HCT116 (cell line): ENCODE results near the gene SYNGAP1. TPM values are rescaled to one million over a fixed set of nuclear protein-coding genes. Genes with fewer than 3 reads are reported as not detected.

ENCODE experiments used
- ATAC-seq: fragments of 200-7000 bp; cut with Tn5 transposase; 2 replicates; pipeline ENCODE4 v1.9.1; 2020; ENCODE audit warnings: mild to moderate bottlenecking, moderate library complexity
- BruUV-seq: library from RNA; stranded (reverse); fragments of 400-500 nt; replicated peaks from 2 replicates; lab custom pipeline; 2021; lab: Mats Ljungman, UMichigan
- CTCF ChIA-PET: fragments of 300-600 bp; sonication (Branson Sonifier 250); formaldehyde crosslinking; loops from one replicate; lab custom pipeline; 2021; ENCODE audit warnings: antibody characterized with exemption; lab: Charles Lee
- POLR2A ChIA-PET: fragments of 300-600, 350-600 bp; sonication (Branson Sonifier 250); formaldehyde crosslinking; loops from one replicate; lab custom pipeline; 2021; ENCODE audit warnings: antibody characterized with exemption; lab: Charles Lee
- RAD21 ChIA-PET, 2 experiments: fragments of 300-600 bp; sonication (Branson Sonifier 250); formaldehyde crosslinking; loops; one replicate each; lab custom pipeline; 2023; ENCODE audit warnings: low total read pairs in 2 of 2; ENCODE audit not compliant: uncharacterized antibody in 2 of 2, unreplicated experiment in 2 of 2, low non-redundant PET in 1 of 2; lab: Charles Lee
- DNase-seq: peaks from one replicate; pipeline ENCODE4 v3.0.0-alpha.2; 2010; ENCODE audit warnings: low read depth, low spot score
- H2AFZ ChIP-seq: fragments of 200-600 bp; shearing (Covaris generic), sonication (generic); 2 replicates; pipeline ENCODE4 v1.6.1; 2017; ENCODE audit warnings: low read depth, mixed run types, mixed read lengths, antibody characterized with exemption, low read length; ENCODE audit not compliant: poor library complexity, severe bottlenecking
- H3K27ac ChIP-seq: 2 replicates; pipeline ENCODE4 v1.5.1; 2012; ENCODE audit warnings: low read depth, low read length
- H3K27me3 ChIP-seq: fragments of 200-600 bp; sonication (generic); 2 replicates; pipeline ENCODE4 v1.6.1; 2016; ENCODE audit warnings: mixed run types, low read length, mixed read lengths; ENCODE audit not compliant: insufficient read depth
- H3K36me3 ChIP-seq, 2 experiments: fragments of 200-500 bp in 1 of 2; fragments of 200-600 bp in 1 of 2; sonication (Bioruptor generic) in 1 of 2; sonication (generic) in 1 of 2; 2 replicates each; pipeline versions ENCODE4 v1.5.1 to v1.6.1; 2014 to 2016; ENCODE audit warnings: low read length in 2 of 2, inconsistent platforms in 1 of 2, mixed read lengths in 1 of 2, mixed run types in 1 of 2; ENCODE audit not compliant: insufficient read depth in 2 of 2, control insufficient read depth in 1 of 2
- H3K4me1 ChIP-seq, 2 experiments: fragments of 200-600 bp in 1 of 2; sonication (generic) in 1 of 2; 2 replicates each; pipeline versions ENCODE4 v1.5.1 to v1.6.1; 2012 to 2017; ENCODE audit warnings: low read length in 2 of 2, inconsistent platforms in 1 of 2, mild to moderate bottlenecking in 1 of 2, mixed read lengths in 1 of 2, mixed run types in 1 of 2, moderate library complexity in 1 of 2; ENCODE audit not compliant: insufficient read depth in 2 of 2, control insufficient read depth in 1 of 2
- H3K4me2 ChIP-seq: fragments of 200-600 bp; sonication (generic); 2 replicates; pipeline ENCODE4 v1.6.1; 2017; ENCODE audit warnings: mixed run types, low read length, mixed read lengths
- H3K4me3 ChIP-seq, 2 experiments: fragments of 200-600 bp in 1 of 2; sonication (generic) in 1 of 2; replicated peaks in 1 of 2; 2 replicates each; pipeline ENCODE4 v1.5.1; 2011 to 2016; ENCODE audit warnings: low read length in 2 of 2, control low read depth in 1 of 2, low read depth in 1 of 2, mild to moderate bottlenecking in 1 of 2, mixed read lengths in 1 of 2, mixed run types in 1 of 2
- H3K79me2 ChIP-seq: fragments of 200-600 bp; sonication (generic); 2 replicates; pipeline ENCODE4 v1.6.1; 2017; ENCODE audit warnings: mild to moderate bottlenecking, mixed run types, low read length, moderate library complexity, mixed read lengths; ENCODE audit not compliant: insufficient read depth
- H3K9ac ChIP-seq: fragments of 200-600 bp; sonication (generic); 2 replicates; pipeline ENCODE4 v1.6.1; 2016; ENCODE audit warnings: low read length, mixed read lengths
- H3K9me2 ChIP-seq: fragments of 200-600 bp; sonication (generic), shearing (Covaris generic); 2 replicates; pipeline ENCODE4 v1.6.1; 2017; ENCODE audit warnings: mixed run types, mild to moderate bottlenecking, moderate library complexity; ENCODE audit not compliant: insufficient read depth
- H3K9me3 ChIP-seq, 2 experiments: fragments of 200-500 bp in 1 of 2; fragments of 200-600 bp in 1 of 2; sonication (Bioruptor generic) in 1 of 2; sonication (generic) in 1 of 2; 2 replicates each; pipeline ENCODE4 v1.6.1; 2014 to 2017; ENCODE audit warnings: low read length in 2 of 2, mixed read lengths in 2 of 2, inconsistent platforms in 1 of 2, low read depth in 1 of 2, mild to moderate bottlenecking in 1 of 2, mixed run types in 1 of 2, moderate library complexity in 1 of 2; ENCODE audit not compliant: control insufficient read depth in 1 of 2, insufficient read depth in 1 of 2
- H4K20me1 ChIP-seq: fragments of 200-600 bp; sonication (generic), shearing (Covaris generic); 2 replicates; pipeline ENCODE4 v1.6.1; 2017; ENCODE audit warnings: mixed run types, mild to moderate bottlenecking, moderate library complexity; ENCODE audit not compliant: insufficient read depth
- CEBPB ChIP-seq: IDR thresholded peaks from 2 replicates; pipeline ENCODE4 v1.6.1; 2012; ENCODE audit warnings: low read depth
- JUND ChIP-seq: IDR thresholded peaks from 2 replicates; pipeline ENCODE4 v1.6.1; 2012
- SP1 ChIP-seq: IDR thresholded peaks from 2 replicates; pipeline ENCODE4 v1.6.1; 2012; ENCODE audit warnings: low read depth
- YY1 ChIP-seq: IDR thresholded peaks from 2 replicates; pipeline ENCODE4 v1.6.1; 2011; ENCODE audit warnings: low read length, low read depth, moderate library complexity, mild to moderate bottlenecking; ENCODE audit not compliant: insufficient replicate concordance; ENCODE audit errors: extremely low read depth
- ZFX ChIP-seq: fragments of 450-650 bp; IDR thresholded peaks from 2 replicates; pipeline ENCODE4 v1.6.1; 2017
- ZNF274 ChIP-seq: fragments of 200-500 bp; sonication (Bioruptor generic); IDR thresholded peaks from 2 replicates; pipeline ENCODE4 v1.6.1; 2014; ENCODE audit warnings: mild to moderate bottlenecking, low read depth, low read length, inconsistent platforms
- intact Hi-C: fragments of 100-400 bp; cut with micrococcal nuclease; formaldehyde crosslinking; loops from 2 replicates; pipeline ENCODE4 v1.10.0; 2022
- total RNA-seq: library from RNA; stranded (reverse); gene quantifications from one replicate; pipeline ENCODE4 v1.2.1, GENCODE V29; 2021; ENCODE audit not compliant: unreplicated experiment
- TF ChIP-seq, protein P1 (sequence below): IDR thresholded peaks from 2 replicates; pipeline ENCODE4 v1.6.1; 2012
- TF ChIP-seq, protein P2 (sequence below): IDR thresholded peaks from 2 replicates; pipeline ENCODE4 v1.6.1; 2012

Gene SYNGAP1
- total RNA-seq, 1 experiment from 2014 or later = 11.5 TPM

DNA sequence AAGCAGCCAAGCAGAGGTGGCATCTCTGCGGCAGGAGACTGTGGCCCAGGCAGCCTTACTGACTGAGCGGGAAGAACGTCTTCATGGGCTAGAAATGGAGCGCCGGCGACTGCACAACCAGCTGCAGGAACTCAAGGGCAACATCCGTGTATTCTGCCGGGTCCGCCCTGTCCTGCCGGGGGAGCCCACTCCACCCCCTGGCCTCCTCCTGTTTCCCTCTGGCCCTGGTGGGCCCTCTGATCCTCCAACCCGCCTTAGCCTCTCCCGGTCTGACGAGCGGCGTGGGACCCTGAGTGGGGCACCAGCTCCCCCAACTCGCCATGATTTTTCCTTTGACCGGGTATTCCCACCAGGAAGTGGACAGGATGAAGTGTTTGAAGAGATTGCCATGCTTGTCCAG lies 15.0 kb upstream of the SYNGAP1 start:
- intact Hi-C loops = no loop called here
- ChIA-PET RAD21 (no interaction called here), POLR2A (no interaction called here), CTCF (no interaction called here)
- Histone ChIP-seq H3K27me3 (no peaks in the 10 kb centered on the region), H3K27ac (no peak overlapping the region), H3K4me2 (no peak overlapping the region), H3K9me2 (no peaks in the 10 kb centered on the region), H3K36me3 (peaks cover 44 to 65% of the 10 kb centered on the region in 2 experiments), H3K4me3 (no peak overlapping the region), H3K9ac (no peak overlapping the region), H3K4me1 (peaks cover 5 to 9% of the 10 kb centered on the region in 2 experiments; a peak in 3 of 4 replicates), H3K9me3 (no peaks in the 10 kb centered on the region), H4K20me1 (no peaks in the 10 kb centered on the region), H2AFZ (no peak overlapping the region), H3K79me2 (peaks cover 15% of the 10 kb centered on the region)
- ATAC-seq = no peak
- TF ChIP-seq CEBPB = no peak
- no peak for TF ChIP-seq YY1
- TF ChIP-seq ZFX = no peak
- no peak for TF ChIP-seq JUND
- TF ChIP-seq, protein P1, sequence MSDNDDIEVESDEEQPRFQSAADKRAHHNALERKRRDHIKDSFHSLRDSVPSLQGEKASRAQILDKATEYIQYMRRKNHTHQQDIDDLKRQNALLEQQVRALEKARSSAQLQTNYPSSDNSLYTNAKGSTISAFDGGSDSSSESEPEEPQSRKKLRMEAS = no peak
- TF ChIP-seq ZNF274 = no peak
- BruUV-seq = no TSS peak
- no peak for DNase-seq

- Histone ChIP-seq H2AFZ (no peak overlapping the region), H3K4me2 (no peak overlapping the region), H3K9ac (no peak overlapping the region), H3K4me3 (no peak overlapping the region), H3K79me2 (peaks cover 9% of the 10 kb centered on the region), H3K36me3 (peaks cover 44 to 59% of the 10 kb centered on the region in 2 experiments), H3K9me2 (no peaks in the 10 kb centered on the region), H3K27ac (no peak overlapping the region; the same call in 1 of the 2 replicates), H3K9me3 (no peaks in the 10 kb centered on the region), H3K4me1 (peaks cover 5 to 11% of the 10 kb centered on the region in 2 experiments; a peak in 3 of 4 replicates), H3K27me3 (no peaks in the 10 kb centered on the region), H4K20me1 (no peaks in the 10 kb centered on the region)
- BruUV-seq = no TSS peak
- ChIA-PET POLR2A (interaction anchor here (0.7 kb wide), 1 partner anchor 40 kb away, joined by 3 read pairs; no protein-coding TSS in a partner anchor), RAD21 (no interaction called here), CTCF (no interaction called here)
- no peak for ATAC-seq
- TF ChIP-seq, protein P2, sequence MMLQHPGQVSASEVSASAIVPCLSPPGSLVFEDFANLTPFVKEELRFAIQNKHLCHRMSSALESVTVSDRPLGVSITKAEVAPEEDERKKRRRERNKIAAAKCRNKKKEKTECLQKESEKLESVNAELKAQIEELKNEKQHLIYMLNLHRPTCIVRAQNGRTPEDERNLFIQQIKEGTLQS = no peak
- TF ChIP-seq SP1 = no peak
- no peak for TF ChIP-seq ZNF274
- no peak for DNase-seq
- intact Hi-C loops = no loop called here
These were observed 14.4 kb upstream of the SYNGAP1 start for GRCh38 chr6:33405386-33405940.
